Measurements from ENCODE around the gene SLC24A4. TPM values are rescaled to one million over a fixed set of nuclear protein-coding genes. Genes with fewer than 3 reads are reported as not detected.

SLC24A4 gene
- total and polyA plus RNA-seq, 5 experiments from 2014 or later, result 0.05 TPM; not detected in 4

DNA sequence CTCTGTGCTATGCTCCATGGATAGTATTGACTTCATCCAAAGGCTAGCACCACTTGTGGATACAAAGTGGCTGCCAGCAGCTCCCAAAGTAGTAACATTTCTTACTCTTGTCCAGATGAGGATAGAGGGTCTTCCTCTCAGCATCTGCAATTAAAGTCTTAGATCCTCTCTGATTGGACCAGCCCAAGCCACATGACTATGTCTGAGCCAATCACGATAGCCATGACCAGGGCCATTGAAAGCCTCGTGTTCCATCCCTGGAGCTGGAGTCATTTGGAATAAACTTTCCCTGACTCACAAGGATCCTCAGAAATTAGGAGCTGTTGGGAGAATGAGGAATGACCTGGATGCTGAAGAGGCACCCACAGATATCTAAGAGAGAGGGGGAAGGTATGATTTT, 28.5 kb upstream of the SLC24A4 start:
- ATAC-seq, result no peak
- H3K4me3 Mint-ChIP-seq, result no peak overlapping the region
- no peaks in the 10 kb centered on the region for H3K9me3 Mint-ChIP-seq
- DNase-seq, result no peak
- H3K36me3 Mint-ChIP-seq, result no peaks in the 10 kb centered on the region
- H3K27me3 Mint-ChIP-seq, result peaks cover 0 to 9% (median 3%) of the 10 kb centered on the region in 5 donors
- POLR2A ChIA-PET, result no interaction called here
- no peak overlapping the region for H3K27ac Mint-ChIP-seq
- no peaks in the 10 kb centered on the region for H3K4me1 Mint-ChIP-seq

DNA sequence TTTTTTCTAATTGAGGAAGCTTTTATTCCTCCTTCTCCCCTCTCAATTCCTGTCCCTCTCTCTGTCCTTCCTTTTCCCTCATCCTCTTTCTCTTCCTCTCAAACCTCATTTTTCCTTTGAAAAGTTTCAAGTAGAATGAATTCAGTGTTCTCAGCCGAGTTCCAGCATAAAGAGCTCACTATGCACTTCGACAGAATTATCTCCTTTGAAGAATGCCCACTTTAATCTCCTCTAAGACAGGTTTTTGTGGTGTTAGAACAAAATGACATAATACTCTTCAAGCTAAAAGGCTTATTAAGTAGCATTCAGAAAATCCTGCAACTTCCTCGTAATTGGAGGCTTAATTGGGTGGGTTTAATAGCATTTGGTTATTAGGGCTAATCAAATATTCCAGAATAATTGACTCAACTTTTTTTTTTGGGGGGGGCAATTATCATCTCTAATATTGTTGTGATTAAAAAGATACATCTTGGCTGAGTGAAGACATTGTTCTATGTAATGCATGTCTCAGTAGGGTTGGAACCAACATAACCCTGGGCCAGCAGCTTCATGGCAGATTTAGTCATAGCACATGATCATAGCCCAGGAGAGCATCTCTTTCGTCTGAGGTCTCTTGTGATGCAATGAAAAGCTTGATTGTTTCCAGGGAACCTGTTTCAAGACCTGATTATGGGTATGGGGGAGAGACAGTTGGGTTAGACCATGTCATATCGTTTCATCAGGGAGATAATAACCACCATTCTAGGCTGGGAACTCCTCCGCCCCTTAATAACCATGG, 25.0 kb upstream of the SLC24A4 start:
- H3K9me3 Mint-ChIP-seq, result no peaks in the 10 kb centered on the region
- H3K4me1 Mint-ChIP-seq, result peaks cover 0 to 2% (median 0%) of the 10 kb centered on the region in 4 donors
- H3K27ac Mint-ChIP-seq, result no peak overlapping the region
- no peak for ATAC-seq
- no peak for DNase-seq
- no peaks in the 10 kb centered on the region for H3K36me3 Mint-ChIP-seq
- POLR2A ChIA-PET, result no interaction called here
- H3K4me3 Mint-ChIP-seq, result no peak overlapping the region
- peaks cover 8 to 13% (median 11%) of the 10 kb centered on the region in 5 donors for H3K27me3 Mint-ChIP-seq

DNA sequence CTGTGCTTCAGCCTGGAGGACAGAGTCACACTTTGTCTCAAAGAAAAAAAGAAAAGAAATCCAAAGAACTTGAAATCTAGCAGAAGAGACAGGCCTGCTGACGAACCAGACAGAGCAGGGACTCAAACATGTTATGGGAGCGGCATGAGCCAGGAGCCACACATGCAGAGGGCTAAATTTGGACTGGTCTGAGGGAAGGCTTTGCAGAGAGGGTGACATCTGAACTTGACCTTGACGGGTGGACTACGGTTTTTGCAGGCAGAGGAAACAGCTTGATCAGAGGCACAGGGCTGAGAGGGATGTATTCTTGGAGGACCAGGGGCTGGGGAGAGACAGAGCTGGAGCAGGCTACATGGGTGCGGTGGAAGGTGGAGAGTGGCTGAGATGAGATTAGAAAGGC, 20.5 kb upstream of the SLC24A4 start:
- Mint-ChIP-seq H3K4me1 (peaks cover 0 to 2% (median under 1%) of the 10 kb centered on the region in 4 donors), H3K36me3 (peaks cover 0 to 2% (median 0%) of the 10 kb centered on the region in 3 donors), H3K9me3 (peaks cover 0 to 3% (median 0%) of the 10 kb centered on the region in 9 donors), H3K27ac (no peak overlapping the region), H3K27me3 (peaks cover 6 to 13% (median 9%) of the 10 kb centered on the region in 5 donors), H3K4me3 (no peak overlapping the region)
- POLR2A ChIA-PET, result no interaction called here
- no peak for DNase-seq
- ATAC-seq, result no peak

DNA sequence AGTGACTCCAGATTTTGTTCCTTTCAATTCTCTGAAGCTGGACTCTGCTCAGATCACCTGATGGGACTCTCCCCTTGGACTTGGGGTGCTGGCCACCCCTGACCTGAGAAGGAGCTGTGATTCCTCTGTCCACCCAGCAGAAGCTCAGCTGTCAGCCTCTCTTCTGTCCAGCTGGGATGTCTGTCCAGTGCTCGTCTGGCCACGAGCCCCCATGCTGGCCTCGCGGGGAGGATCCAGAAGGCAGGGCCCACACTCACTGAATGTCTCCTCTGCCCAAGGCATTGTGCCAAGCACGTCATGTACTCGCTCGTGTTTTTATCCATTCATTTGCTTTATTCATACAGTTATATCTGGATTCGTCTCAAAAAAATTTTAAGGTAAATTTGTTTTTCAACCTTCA, 14.2 kb upstream of the SLC24A4 start:
- DNase-seq (no peak), ATAC-seq (no peak)
- Mint-ChIP-seq H3K4me3 (no peak overlapping the region), H3K36me3 (peaks cover 0 to 4% (median 0%) of the 10 kb centered on the region in 3 donors), H3K27me3 (no peaks in the 10 kb centered on the region), H3K4me1 (peaks cover 6 to 13% (median 10%) of the 10 kb centered on the region in 4 donors), H3K27ac (peak overlapping the region in 2 of 10 donors; percentile 10 to 13), H3K9me3 (peaks cover 0 to 4% (median 0%) of the 10 kb centered on the region in 9 donors)
- POLR2A ChIA-PET, result no interaction called here

DNA sequence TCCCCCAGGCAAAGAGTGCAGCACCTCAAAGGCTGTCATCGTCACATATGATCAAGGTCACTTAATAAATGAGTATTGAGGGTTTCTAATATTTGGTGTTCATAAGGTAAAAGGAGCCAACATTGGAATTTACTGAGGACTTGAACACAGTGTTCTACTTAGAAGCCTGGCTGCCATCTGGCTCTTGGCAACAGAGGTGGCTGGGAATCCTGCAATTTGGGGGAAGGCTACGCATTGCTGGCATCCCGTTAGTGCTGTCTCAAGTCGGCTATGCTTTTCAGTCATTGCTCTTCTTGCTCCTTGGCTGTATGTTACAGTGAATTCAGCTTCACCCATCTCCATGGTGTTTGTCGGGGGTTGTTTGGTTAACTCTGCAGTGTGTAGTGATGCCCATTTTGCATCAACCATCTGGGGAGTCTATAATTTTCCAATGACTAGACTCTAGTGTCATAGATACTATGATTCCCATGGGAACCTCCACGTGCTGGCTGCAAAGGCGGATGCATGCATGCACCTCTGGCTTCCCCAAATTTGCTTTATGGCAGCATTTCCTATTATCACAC, 12.9 kb upstream of the SLC24A4 start:
- Mint-ChIP-seq H3K4me1 (peaks cover 6 to 13% (median 10%) of the 10 kb centered on the region in 4 donors), H3K4me3 (no peak overlapping the region), H3K36me3 (peaks cover 0 to 4% (median 0%) of the 10 kb centered on the region in 3 donors), H3K9me3 (peaks cover 0 to 4% (median 0%) of the 10 kb centered on the region in 9 donors), H3K27ac (no peak overlapping the region), H3K27me3 (no peaks in the 10 kb centered on the region)
- POLR2A ChIA-PET, result no interaction called here
- no peak for ATAC-seq
- no peak for DNase-seq

DNA sequence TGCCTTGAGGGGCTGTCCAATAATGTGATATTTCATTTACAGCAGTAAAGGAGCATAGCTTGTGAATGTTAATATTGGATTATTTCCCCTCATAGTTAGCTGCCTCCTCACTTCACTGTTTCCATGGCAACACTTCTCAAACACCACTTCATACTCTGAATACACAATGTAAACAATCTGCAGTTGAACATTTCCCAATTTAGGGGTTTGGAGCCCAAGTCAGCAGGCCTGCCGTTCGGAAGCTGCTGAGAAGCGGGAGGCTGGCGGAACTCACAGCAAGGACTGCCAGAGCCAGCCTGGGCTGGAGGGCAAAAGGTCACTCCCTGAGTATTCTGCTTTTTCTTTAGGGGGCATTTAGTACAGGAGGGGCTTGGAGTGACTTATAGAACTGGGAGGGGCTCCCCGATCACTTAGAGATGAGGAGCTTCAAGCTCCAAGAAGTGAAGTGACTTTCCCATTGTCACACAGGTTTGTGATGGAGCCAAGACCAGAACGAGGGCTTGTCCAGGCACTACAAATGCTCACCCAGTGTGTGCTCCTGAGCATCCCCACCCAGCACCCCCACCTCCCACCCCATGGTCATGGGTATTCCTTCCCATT, 12.1 kb upstream of the SLC24A4 start:
- Mint-ChIP-seq H3K27me3 (peaks cover 0 to 1% (median 0%) of the 10 kb centered on the region in 5 donors), H3K4me1 (peaks cover 6 to 13% (median 10%) of the 10 kb centered on the region in 4 donors), H3K9me3 (peaks cover 0 to 4% (median 0%) of the 10 kb centered on the region in 9 donors), H3K4me3 (no peak overlapping the region), H3K27ac (no peak overlapping the region), H3K36me3 (peaks cover 0 to 4% (median 0%) of the 10 kb centered on the region in 3 donors)
- POLR2A ChIA-PET, result interaction anchor here (0.5 kb wide), 1 partner anchor 37 kb away, joined by 3 read pairs; no protein-coding TSS in a partner anchor
- DNase-seq (no peak), ATAC-seq (no peak)

DNA sequence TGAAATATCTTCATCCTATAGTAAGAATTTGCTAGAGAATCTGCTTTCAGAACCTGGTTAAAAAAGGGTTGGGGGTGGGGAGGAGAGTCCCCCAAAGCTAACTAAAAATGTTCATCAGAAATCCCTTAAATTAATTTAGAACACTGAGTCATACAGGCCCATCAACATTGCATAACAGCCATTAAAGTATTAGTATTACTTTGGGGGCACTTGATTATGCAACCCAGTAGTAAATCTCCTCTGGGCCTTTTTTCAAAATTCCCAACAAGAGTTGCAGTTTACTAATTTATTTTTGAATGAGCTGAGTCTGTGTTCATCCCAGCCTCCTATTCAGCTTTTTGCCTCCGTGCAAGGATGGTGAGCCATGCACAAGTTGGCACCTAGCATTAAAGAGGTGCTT, 8.8 kb upstream of the SLC24A4 start:
- H3K27me3 Mint-ChIP-seq, result peaks cover 5 to 13% (median 8%) of the 10 kb centered on the region in 5 donors
- no peak for DNase-seq
- no peak for ATAC-seq

DNA sequence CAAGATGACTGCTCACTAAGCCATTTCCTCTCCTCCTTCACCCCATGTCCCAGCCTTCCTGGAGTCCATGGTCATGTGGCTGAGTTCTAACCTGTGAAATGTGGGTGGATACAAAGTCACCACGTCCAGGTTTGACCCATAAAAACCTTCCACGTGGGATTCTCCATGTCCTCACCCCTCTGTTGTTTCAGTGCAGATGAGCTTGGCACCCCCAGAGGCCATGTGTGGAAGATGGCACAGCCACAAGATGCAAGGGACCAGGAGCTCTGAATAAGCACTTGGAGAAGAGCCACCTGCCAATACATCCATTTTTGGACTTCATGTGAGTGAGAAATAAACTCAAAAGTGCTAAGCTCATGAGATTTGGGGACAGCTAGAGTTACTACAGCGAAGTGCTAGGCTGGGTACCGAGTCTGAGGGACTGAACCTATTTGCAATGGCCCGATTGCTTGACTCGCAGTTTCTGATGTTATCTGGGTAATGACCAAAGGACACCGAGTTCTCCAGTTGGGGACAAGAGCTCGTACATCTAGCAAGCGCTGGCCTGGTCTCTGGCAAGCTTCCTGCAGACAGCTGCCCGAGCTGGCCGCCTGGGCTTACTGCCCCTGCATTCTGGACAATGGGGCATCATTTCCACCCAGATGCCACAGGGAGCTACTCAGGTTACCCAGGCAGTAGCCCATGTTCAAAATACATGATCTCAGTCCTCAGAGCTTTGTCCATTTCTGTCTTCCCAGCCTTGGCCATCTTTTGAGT, 7.7 kb upstream of the SLC24A4 start:
- peaks cover 0 to 6% (median 2%) of the 10 kb centered on the region in 9 donors for H3K9me3 Mint-ChIP-seq
- DNase-seq (no peak), ATAC-seq (no peak)
- H3K4me3 Mint-ChIP-seq, result no peak overlapping the region
- peaks cover 0 to 3% (median 0%) of the 10 kb centered on the region in 4 donors for H3K4me1 Mint-ChIP-seq
- peaks cover 8 to 24% (median 15%) of the 10 kb centered on the region in 5 donors for H3K27me3 Mint-ChIP-seq
- no peak overlapping the region for H3K27ac Mint-ChIP-seq
- H3K36me3 Mint-ChIP-seq, result no peaks in the 10 kb centered on the region
- POLR2A ChIA-PET, result no interaction called here

More for the DNA sequence above, 8.8 kb upstream of the SLC24A4 start:
- POLR2A ChIA-PET, result no interaction called here
- Mint-ChIP-seq H3K4me1 (peaks cover 0 to 3% (median 0%) of the 10 kb centered on the region in 4 donors), H3K27ac (no peak overlapping the region), H3K4me3 (no peak overlapping the region), H3K36me3 (no peaks in the 10 kb centered on the region), H3K9me3 (peaks cover 0 to 7% (median 2%) of the 10 kb centered on the region in 9 donors)

DNA sequence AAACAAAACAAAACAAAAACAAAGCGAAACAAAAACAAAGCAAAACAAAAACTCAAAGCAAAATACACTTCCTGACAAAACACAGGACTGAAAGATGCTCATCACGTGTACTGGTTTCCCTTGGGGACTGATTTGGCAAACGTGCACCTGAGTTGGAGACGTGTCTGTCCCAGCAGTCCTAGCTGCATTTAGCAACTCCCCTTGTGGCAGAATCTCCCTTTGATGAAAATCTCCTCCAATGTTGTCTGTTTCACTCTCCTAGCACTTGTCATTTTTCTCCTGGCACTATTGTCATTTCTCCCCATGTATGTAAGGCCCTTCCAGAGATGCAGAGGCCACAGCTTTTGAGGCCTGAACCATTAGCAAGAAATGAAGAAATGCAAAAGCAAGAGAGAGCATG, 6.8 kb upstream of the SLC24A4 start:
- ATAC-seq, result no peak
- peaks cover 0 to 5% (median 2%) of the 10 kb centered on the region in 9 donors for H3K9me3 Mint-ChIP-seq
- H3K27ac Mint-ChIP-seq, result peak overlapping the region in 1 of 10 donors; percentile 63
- peaks cover 0 to 3% (median 0%) of the 10 kb centered on the region in 4 donors for H3K4me1 Mint-ChIP-seq
- no peak for DNase-seq
- POLR2A ChIA-PET, result interaction anchor here (0.6 kb wide), 1 partner anchor 319 kb away, joined by 5 read pairs; no protein-coding TSS in a partner anchor
- H3K36me3 Mint-ChIP-seq, result no peaks in the 10 kb centered on the region
- no peak overlapping the region for H3K4me3 Mint-ChIP-seq
- H3K27me3 Mint-ChIP-seq, result peaks cover 10 to 26% (median 17%) of the 10 kb centered on the region in 5 donors

DNA sequence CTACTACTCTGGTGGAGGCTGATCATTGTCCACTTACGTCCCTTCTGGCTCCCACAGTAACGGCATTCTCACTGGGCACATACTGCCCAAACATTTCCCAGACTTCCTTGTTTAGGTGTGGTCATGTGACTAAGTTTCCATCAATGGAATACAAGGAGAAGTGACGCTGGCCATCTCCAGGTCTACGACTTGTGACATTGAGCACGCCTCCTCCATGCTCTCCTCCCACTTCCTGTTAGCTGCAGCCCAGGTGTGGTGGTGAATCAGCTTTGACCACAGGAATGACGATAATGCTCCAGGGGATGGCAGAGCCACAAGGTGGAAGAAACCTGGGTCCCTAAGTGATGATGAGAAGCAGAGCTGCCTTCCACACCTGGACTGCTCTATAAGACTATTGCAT, 6.0 kb upstream of the SLC24A4 start:
- Mint-ChIP-seq H3K4me1 (peaks cover 0 to 3% (median 0%) of the 10 kb centered on the region in 4 donors), H3K9me3 (peaks cover 0 to 5% (median 0%) of the 10 kb centered on the region in 9 donors), H3K4me3 (no peak overlapping the region), H3K27ac (no peak overlapping the region), H3K27me3 (peaks cover 15 to 26% (median 23%) of the 10 kb centered on the region in 5 donors), H3K36me3 (no peaks in the 10 kb centered on the region)
- DNase-seq, result no peak
- POLR2A ChIA-PET, result no interaction called here
- ATAC-seq, result no peak

DNA sequence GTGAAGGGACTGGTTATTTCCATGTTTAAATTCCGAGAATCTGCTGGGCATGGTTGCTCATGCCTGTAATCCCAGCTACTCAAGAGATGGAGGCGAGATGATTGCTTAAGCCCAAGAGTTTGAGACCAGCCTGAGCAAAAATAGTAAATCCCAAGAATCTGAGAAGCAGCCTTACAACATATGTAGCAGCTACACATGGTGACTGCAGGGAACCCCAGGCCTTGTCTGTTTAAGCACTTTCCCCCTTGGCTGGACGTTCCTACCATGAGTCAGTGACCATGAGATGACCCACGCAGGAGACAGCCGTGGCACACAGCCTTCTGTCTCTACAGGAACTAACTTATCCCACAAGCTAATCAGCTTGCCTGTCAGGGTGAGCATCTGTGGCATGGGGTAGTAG, 5.5 kb upstream of the SLC24A4 start:
- ATAC-seq, result no peak
- Mint-ChIP-seq H3K27me3 (peaks cover 17 to 29% (median 29%) of the 10 kb centered on the region in 5 donors), H3K4me3 (no peak overlapping the region), H3K9me3 (peaks cover 0 to 5% (median 0%) of the 10 kb centered on the region in 9 donors), H3K27ac (no peak overlapping the region), H3K36me3 (no peaks in the 10 kb centered on the region), H3K4me1 (peaks cover 0 to 3% (median under 1%) of the 10 kb centered on the region in 4 donors)
- POLR2A ChIA-PET, result no interaction called here
- DNase-seq, result no peak

DNA sequence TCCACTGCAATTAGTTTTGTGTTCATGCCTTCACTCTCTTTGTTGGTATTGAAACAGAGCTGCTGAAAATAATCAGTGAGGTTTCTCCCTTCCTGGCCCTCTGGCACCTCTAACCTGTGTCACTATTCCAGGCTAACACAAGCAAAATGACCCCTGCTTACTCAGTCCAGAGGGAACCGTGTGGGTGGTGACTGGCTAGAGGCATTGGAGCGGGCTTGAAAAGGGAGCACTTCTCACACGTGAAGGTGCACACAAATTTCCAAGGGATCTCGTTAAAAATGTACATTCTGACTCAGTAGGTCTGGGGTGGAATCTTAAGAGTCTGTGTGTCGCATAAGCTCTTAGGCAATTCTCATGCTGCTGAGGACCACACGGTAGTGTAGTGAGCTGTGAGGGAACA, 1.3 kb upstream of the SLC24A4 start:
- DNase-seq (no peak), ATAC-seq (no peak)
- peak overlapping the region in 4 of 10 donors; percentile 22 to 76 (median 32) for H3K4me3 Mint-ChIP-seq
- no peaks in the 10 kb centered on the region for H3K36me3 Mint-ChIP-seq
- POLR2A ChIA-PET, result no interaction called here
- peaks cover 2 to 14% (median 6%) of the 10 kb centered on the region in 4 donors for H3K4me1 Mint-ChIP-seq
- H3K9me3 Mint-ChIP-seq, result peaks cover 0 to 5% (median 0%) of the 10 kb centered on the region in 9 donors
- no peak overlapping the region for H3K27ac Mint-ChIP-seq
- H3K27me3 Mint-ChIP-seq, result peaks cover 33 to 64% (median 49%) of the 10 kb centered on the region in 5 donors

Measured in naive thymus-derived CD8-positive, alpha-beta T cell (primary cell).